Left ventricle myocardium inferior (tissue), 1 donor: Measurements from ENCODE around the gene RFT1. TPM values are rescaled to one million over a fixed set of nuclear protein-coding genes. Genes with fewer than 3 reads are reported as not detected.

Source experiments
- DNase-seq: peaks from one replicate; pipeline ENCODE4 v3.0.0-alpha.2; 2020
- H3K27ac ChIP-seq: fragments of 200-600 bp; replicated peaks from 2 replicates; pipeline ENCODE4 v1.8.0; 2021
- H3K27me3 ChIP-seq: fragments of 200-600 bp; 2 replicates; pipeline ENCODE4 v1.8.0; 2021; ENCODE audit warnings: low read depth
- H3K36me3 ChIP-seq: fragments of 200-600 bp; 2 replicates; pipeline ENCODE4 v1.8.0; 2021
- H3K4me1 ChIP-seq: fragments of 200-600 bp; 2 replicates; pipeline ENCODE4 v1.8.0; 2021
- H3K4me3 ChIP-seq: fragments of 200-600 bp; 2 replicates; pipeline ENCODE4 v1.8.0; 2021; ENCODE audit warnings: mild to moderate bottlenecking, moderate library complexity
- H3K9me3 ChIP-seq: fragments of 200-600 bp; replicated peaks from 2 replicates; pipeline ENCODE4 v1.8.0; 2021
- intact Hi-C: fragments of 100-400 bp; cut with micrococcal nuclease; formaldehyde crosslinking; loops from one replicate; pipeline ENCODE4 v1.11.0; 2022
- total RNA-seq: library from RNA; stranded (reverse); fragmentation: NEBNext Ultra II Directional; extraction: Animal tissue kit (Norgen Biotek cat#: 25700); gene quantifications from one replicate; pipeline ENCODE4 v1.2.1, GENCODE V29; 2021
- TF ChIP-seq, protein P1 (sequence below): fragments of 200-600 bp; IDR thresholded peaks from 2 replicates; pipeline ENCODE4 v1.8.0; 2021; ENCODE audit warnings: antibody characterized with exemption, mild to moderate bottlenecking, borderline replicate concordance
- donor health status: DM: no; HTN: yes; CAD: no; lungs with severe emphysema.

Gene RFT1
- total RNA-seq, 1 donor from 2014 or later: 9.4 TPM

DNA sequence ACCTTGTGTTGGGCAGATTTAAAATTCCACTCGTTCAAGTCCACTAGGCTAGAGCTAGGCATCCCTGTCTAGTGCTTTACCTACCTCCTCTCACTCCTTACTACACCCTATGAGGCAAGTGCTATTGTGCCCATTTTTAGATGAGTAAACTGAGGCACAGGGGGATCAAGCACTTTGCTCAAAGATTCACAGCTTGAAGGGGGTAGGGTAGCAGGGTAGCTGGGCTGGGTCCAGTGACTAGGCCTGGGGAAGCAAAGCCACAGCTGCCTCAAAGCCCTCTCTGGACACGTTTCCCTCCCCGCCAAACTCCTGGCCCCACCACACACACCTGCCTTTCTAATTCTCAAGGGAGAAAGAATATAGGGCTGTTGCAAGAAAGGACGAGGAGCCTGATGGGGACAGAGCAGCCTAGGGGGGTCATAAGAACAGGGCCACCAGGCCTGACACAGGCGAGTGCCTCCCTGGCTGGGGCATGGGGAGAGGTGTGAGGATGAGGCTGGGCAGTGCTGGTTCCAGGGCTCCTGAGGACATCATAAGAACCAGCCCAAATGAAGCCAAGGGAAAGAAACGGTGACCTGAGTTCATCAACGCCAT, 49.5 kb downstream of the RFT1 start:
- H3K27ac ChIP-seq: no peak overlapping the region
- TF ChIP-seq, protein P1, sequence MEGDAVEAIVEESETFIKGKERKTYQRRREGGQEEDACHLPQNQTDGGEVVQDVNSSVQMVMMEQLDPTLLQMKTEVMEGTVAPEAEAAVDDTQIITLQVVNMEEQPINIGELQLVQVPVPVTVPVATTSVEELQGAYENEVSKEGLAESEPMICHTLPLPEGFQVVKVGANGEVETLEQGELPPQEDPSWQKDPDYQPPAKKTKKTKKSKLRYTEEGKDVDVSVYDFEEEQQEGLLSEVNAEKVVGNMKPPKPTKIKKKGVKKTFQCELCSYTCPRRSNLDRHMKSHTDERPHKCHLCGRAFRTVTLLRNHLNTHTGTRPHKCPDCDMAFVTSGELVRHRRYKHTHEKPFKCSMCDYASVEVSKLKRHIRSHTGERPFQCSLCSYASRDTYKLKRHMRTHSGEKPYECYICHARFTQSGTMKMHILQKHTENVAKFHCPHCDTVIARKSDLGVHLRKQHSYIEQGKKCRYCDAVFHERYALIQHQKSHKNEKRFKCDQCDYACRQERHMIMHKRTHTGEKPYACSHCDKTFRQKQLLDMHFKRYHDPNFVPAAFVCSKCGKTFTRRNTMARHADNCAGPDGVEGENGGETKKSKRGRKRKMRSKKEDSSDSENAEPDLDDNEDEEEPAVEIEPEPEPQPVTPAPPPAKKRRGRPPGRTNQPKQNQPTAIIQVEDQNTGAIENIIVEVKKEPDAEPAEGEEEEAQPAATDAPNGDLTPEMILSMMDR: no peak
- no peak for DNase-seq

DNA sequence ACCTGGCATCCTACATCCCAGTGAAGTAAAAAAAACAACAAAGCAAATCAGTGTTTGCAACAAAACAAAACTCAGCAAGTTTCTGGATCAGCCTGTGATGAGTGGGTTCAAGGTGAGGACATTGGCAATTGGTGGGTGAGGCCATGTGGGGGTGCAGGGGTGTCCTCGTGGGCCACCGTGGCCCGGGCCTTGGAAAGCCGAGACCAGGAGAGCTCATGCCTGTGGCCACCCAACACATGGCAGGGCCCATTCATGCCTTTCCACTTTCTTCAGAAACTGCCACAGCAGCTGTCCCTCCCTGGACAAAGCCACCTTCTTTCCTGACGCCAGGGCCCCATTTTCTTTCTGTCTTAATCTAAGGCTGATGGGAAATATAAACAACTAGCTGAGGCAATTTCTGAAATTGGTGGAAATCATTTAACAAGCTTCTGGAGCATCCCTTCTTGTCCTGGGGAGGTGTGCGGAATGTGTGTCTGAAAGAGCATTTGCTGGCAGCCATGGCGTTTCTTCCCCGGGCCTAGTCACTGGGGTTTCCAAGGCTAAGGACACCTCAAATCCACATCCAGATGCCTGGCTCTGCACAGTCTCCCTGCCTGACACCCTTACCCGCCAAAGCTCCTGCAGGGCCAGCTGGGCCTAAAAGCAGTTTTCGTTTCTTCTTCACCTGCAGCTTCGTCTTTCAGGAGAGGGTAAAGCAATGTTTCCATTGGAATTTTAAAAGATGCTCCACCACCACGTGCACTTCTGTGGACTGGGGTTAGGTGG, 50.3 kb downstream of the RFT1 start:
- DNase-seq: no peak
- H3K4me3 ChIP-seq: no peak overlapping the region
- H3K27me3 ChIP-seq: no peaks in the 10 kb centered on the region
- no peaks in the 10 kb centered on the region for H3K9me3 ChIP-seq
- TF ChIP-seq, protein P1: no peak
- H3K36me3 ChIP-seq: no peaks in the 10 kb centered on the region
- intact Hi-C loops: no loop called here
- H3K4me1 ChIP-seq: peaks cover 20% of the 10 kb centered on the region
- no peak overlapping the region for H3K27ac ChIP-seq

More for the DNA sequence above, 49.5 kb downstream of the RFT1 start:
- H3K9me3 ChIP-seq: no peaks in the 10 kb centered on the region
- H3K36me3 ChIP-seq: peaks cover 4% of the 10 kb centered on the region
- intact Hi-C loops: no loop called here
- no peak overlapping the region for H3K4me3 ChIP-seq
- H3K27me3 ChIP-seq: no peaks in the 10 kb centered on the region
- peaks cover 27% of the 10 kb centered on the region for H3K4me1 ChIP-seq

DNA sequence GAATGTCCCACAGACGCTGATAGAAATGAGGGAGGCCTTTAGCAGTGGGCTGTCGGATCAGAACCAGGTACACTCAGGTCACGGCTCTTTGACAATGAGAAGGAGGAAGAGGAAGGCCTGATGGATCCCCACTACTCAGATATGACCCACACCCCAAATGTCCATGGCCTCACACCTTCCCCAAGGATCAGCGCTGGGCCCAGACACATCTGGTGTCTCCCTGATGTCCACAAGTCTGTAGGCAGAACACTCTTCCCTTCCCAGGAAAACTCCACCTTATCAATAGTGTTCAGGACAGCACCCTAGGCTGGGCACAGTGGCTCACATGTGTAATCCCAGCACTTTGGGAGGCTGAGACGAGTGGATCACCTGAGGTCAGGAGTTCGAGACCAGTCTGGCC, 51.1 kb downstream of the RFT1 start:
- intact Hi-C loops: no loop called here
- DNase-seq: no peak
- H3K4me1 ChIP-seq: peaks cover 14% of the 10 kb centered on the region
- no peaks in the 10 kb centered on the region for H3K36me3 ChIP-seq
- TF ChIP-seq, protein P1: no peak
- no peaks in the 10 kb centered on the region for H3K27me3 ChIP-seq
- H3K4me3 ChIP-seq: no peak overlapping the region
- no peak overlapping the region for H3K27ac ChIP-seq
- no peaks in the 10 kb centered on the region for H3K9me3 ChIP-seq

DNA sequence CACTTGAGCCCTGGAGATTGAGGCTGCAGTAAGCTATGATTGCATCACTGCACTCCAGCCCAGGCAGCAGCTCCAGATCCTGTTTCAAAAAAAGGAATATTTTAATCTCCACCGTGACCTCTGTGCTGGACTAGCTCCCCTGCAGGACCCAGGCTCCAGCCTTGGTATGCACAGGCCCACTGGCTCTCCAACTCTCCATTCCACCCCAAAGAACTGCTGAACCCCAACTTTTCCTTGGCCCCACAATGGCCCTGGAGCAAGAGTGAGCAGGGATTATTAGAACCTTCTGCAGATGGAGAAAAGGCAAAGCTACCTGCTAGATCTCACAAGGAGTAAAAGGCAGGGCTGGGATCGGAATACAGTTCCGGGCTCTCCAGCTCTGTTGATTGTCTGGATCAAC, 51.6 kb downstream of the RFT1 start:
- Histone ChIP-seq H3K9me3 (no peaks in the 10 kb centered on the region), H3K36me3 (no peaks in the 10 kb centered on the region), H3K27ac (no peak overlapping the region), H3K27me3 (no peaks in the 10 kb centered on the region), H3K4me1 (peaks cover 9% of the 10 kb centered on the region), H3K4me3 (no peak overlapping the region)
- DNase-seq: no peak
- TF ChIP-seq, protein P1: no peak
- intact Hi-C loops: no loop called here

DNA sequence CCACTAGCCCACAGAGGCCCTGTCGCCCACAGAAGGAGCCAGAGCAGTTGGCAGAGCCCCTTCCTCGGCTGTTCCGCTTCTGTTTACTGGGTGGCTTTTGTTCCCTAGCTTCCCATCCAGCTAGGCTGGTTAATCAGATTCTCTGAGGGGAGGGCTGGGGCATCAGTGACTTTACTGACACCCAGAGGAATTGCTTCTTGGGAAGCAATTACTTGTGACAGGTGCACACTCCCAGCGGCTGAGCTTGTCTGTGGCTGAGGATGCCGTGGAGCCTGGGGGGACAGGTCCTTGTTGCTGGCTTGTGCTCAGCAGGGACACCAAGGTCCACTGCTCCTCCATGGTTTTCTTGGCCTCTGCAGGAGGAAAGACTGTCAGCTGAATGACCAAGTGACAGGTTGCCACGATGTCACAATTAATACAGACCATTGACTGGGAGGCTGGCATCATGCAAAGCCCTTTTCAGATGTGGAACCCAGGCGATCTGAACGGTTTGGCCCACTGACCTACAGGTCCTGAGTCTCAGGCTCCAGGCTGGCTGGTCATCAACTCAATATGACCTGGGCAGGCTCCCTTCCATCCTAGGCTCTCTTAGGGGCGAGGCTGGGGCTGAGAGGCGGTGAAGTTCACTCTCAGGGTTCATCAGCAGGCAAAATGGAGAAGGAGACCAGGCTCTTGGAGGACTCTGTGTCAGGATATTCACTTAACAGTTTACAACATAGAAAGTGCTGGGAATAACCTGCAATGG, 52.6 kb downstream of the RFT1 start:
- H3K27ac ChIP-seq: no peak overlapping the region
- H3K36me3 ChIP-seq: no peaks in the 10 kb centered on the region
- H3K27me3 ChIP-seq: no peaks in the 10 kb centered on the region
- DNase-seq: no peak
- no peaks in the 10 kb centered on the region for H3K9me3 ChIP-seq
- H3K4me3 ChIP-seq: no peak overlapping the region
- peaks cover 10% of the 10 kb centered on the region for H3K4me1 ChIP-seq
- TF ChIP-seq, protein P1: no peak
- intact Hi-C loops: no loop called here
